SW 1271 (cell line): ENCODE data around the gene RNF130.
"Not testable (repeated sequence)": the region's sequence is repeated elsewhere in the genome, so short reads cannot be mapped to it uniquely, and the experiment has no call there.

Experiments
- DNase-seq, 2 experiments: peaks; one replicate each; lab custom pipeline; 2025; lab: John Stamatoyannopoulos, UW

Gene RNF130

DNA sequence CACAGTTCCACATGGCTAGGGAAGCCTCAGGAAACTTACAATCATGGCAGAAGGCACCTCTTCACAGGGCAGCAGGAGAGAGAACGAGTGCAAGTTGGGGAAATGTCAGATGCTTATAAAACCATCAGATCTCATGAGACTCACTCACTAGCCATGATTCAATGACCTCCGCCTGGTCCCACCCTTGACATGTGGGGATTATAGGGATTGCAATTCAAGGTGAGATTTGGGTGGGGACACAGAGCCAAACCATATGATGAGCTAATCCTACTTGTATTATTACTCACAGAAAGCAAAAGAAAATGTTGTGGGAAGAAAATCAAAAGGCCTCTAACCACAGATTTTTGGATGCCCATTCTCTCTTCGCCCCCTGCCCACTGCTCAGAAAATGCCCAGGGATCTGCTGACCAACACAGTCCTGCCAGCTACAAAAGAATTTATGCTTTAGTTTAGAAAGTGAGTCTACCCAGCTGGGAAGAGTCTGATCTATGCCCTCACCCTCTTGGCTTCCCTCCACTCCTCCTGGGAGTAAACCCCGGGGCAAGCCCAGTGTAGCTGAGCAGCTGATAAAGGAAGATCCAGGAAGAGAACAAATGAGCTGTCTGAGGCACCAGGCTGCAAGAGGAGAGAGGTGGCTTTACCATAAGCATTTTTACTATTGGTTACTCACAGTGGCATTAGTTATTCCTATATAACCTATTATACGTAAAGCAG is 53.1 kb downstream of the RNF130 start:
- DNase-seq, result no peak

GRCh38 chr5:180015523-180015922 is 56.0 kb downstream of the RNF130 start:
- not testable (repeated sequence) for DNase-seq

GRCh38 chr5:180013678-180014077 is 57.9 kb downstream of the RNF130 start:
- DNase-seq, result no peak

- no peak for DNase-seq
Observed at GRCh38 chr5:180012316-180012715, 59.2 kb downstream of the RNF130 start.

DNA sequence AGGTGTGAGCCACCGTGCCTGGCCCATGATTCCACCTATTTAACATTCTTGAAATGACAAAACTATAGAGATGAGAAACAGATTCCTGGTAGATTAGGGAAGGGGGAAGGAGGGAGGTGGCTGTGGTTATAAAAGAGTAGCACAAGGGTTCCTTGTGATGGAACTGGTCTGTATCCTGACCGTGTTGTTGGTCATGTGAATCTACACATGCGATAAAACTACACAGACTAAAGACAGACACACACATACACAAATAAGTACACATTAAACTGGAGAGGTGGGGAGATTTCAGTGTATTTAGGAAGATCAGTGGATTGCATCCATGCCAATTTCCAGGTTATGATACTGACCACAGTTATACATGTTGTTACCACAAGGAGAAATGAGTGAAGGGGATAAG is 60.9 kb downstream of the RNF130 start:
- DNase-seq, result no peak

GRCh38 chr5:180009581-180009980 is 62.0 kb downstream of the RNF130 start:
- no peak for DNase-seq

- DNase-seq, result no peak
Observed at GRCh38 chr5:180008433-180008832, 63.1 kb downstream of the RNF130 start.

DNA sequence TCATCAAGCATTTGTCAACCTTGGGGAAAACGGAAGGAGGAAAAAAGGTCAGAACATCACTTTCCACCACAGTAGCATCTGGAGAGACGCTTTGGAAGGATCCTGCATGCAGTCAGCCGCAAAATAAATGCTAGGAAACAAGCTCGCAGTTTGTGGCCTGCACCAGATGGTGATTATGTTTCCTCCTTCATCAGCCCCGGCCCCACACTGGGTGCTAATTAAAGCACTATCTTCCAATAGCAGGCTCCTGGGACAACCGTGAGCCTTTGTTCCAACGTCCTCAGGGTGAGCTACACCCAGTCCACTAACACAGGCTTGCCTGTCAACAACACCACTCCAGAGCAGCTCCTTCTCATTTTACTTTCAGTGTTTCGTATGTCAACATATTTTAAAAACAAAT is 64.0 kb downstream of the RNF130 start:
- DNase-seq, result no peak

GRCh38 chr5:180006141-180006540 is 65.4 kb downstream of the RNF130 start:
- no peak for DNase-seq

DNA sequence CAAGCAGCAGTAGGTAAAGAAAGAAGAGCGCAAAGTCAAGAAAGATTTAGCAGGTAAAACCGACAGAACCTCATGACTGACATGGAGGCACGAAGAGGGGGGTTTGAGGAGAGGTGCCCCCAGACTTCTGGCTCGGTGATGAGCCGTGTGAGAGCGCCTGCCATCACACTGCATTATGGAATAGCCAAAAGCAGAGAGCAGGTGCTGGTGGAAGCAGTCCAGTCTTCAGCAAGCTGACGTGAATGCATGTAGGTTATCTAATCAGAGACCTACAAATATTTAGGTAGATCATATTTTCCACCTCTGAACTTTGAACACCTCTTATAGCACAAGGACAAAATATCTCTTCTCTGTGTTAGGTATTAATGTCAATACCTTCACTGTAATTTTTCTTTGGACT is 68.4 kb downstream of the RNF130 start:
- DNase-seq, result no peak

DNA sequence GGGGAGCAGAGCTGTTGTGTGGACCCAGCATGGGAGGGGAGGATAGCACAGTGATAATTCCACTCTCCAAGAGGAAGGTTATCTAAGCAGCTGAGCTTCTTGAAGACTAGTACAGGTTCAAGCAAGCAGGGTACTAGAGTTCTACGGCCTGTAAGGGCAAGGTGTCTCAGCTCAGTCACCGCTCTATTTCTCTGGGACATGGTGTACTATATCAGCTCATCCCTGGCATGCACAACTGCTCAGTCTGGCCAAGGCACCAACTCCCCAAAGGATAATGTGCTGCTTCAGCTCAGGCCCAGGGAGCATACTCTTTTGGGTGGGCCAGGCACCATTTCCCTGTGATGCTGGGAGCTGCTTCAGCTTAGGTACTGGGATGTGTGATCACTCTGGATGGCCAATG is 69.8 kb downstream of the RNF130 start:
- no peak for DNase-seq

- no peak for DNase-seq
Observed at GRCh38 chr5:180001136-180001535, 70.4 kb downstream of the RNF130 start.

- DNase-seq, result no peak
Observed at GRCh38 chr5:179998485-179998884, 73.1 kb downstream of the RNF130 start.

DNA sequence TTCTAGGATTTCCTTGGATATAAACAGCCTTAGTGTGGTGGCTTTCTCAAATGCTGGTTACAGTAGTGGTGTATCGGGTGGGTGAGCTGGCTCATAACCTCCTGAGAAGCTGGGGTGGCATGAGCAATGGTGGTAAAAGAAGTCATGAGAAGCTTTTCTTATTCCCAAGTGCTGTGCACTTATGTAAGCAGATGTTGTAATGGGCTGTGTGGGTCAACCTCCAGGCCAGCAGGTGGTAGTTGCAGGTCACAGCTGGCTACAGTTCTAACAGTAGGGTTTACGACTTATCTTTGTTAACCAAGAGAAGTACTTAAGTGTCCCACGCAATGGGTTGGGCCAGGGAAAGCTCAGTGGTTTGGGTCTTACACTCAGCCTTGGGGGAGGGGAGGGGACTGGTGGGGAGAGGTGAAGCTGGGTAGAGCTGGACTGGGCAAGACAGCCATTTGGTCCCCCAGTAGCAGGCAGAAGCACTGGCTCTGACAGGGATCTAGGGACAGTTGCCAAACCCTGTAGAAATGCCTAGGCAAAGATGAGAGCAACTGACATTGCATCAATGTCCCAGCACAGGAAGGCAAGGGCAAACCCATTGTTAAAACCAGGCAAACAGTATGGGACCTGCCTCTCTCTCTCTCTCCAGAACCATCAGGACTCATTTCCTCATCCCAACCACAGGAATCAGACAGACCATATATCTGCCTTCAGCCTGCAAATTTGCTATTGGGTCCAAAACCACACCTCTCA is 76.8 kb downstream of the RNF130 start:
- DNase-seq, result no peak

GRCh38 chr5:179992855-179993254 is 78.7 kb downstream of the RNF130 start:
- not testable (repeated sequence) for DNase-seq

- no peak for DNase-seq
Observed at GRCh38 chr5:179991106-179991505, 80.5 kb downstream of the RNF130 start.

DNA sequence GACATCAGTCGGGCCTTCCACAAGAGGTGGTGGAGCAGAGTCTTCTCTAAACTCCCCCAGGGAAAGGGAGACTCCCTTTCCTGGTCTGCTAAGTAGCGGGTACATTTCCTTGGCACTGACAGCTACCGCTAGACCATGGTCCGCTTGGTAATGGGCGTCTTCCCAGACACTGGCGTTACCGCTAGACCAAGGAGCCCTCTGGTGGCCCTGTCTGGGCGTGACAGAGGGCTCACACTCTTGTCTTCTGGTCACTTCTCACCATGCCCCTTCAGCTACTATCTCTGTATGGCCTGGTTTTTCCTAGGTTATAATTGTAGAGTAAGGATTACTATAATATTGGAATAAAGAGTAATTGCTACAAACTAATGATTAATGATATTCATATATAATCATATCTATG is 81.0 kb downstream of the RNF130 start:
- DNase-seq, result not testable (repeated sequence)

DNA sequence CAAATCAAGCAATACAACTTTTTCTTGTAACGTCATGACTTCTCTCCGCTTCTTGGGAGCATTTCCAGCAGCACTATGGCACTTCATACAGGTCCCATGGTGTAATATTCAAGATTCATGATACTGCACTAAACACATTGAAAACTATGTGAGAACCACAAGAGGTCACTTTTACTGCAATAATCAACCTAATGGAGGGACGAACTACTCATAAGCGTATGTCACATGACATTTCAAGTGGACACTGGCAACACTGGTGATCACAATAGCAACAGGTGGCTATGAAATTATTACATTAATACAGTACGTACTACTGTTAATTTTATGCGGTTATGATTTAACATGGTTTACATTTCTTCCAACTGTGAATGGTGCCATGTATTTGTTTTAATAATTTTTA is 85.2 kb downstream of the RNF130 start:
- DNase-seq, result peak in 1 of 2 experiments; percentile 5

DNA sequence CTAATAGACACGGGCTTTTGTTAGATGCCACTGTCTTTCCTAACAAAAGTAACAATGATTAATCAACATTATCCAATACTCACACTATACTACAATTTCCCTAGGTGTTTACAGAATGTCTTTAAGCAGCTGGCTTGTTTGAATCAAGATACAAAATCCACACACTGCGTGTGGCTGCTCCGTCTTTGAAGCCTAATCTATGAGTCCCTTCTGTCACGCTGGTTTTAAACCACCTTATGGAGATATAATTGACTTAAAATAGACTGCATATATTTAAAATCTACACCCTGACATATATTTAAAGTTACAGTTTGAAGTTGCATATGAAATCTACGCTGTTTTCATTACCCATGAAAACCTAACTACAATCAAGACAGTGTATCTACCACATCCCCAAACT is 89.9 kb downstream of the RNF130 start:
- DNase-seq, result no peak

- DNase-seq, result no peak
Observed at GRCh38 chr5:179980767-179981166, 90.8 kb downstream of the RNF130 start.

GRCh38 chr5:179978792-179979191 is 92.8 kb downstream of the RNF130 start:
- DNase-seq, result no peak

GRCh38 chr5:179975713-179976134 is 95.8 kb downstream of the RNF130 start:
- no peak for DNase-seq

- DNase-seq, result peak in 1 of 2 experiments; percentile 15
Observed at GRCh38 chr5:179974946-179975712, 96.4 kb downstream of the RNF130 start.
